Measurements from ENCODE around the gene LYVE1.

The LYVE1 gene

DNA sequence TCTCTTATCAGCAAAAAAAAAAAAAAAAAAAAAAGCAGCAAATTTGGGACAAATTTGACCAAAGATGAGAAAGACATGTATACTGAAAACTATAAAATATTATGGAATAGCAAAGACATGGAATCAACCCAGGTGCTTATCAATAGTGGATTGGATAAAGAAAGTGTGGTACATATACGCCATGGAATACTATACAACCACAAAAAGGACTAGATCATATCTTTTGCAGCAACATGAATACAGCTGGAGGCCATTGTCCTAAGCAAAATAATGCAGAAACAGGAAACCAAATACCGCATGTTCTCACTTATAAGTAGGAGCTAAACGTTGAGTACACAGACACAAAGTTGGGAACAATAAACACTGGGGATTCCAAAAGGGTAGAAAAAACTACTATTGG, 25.7 kb downstream of the LYVE1 start:
- TF ChIP-seq EZH2 (optimal IDR thresholded peaks at IDR 0.05; ENCODE audit: low read depth, low read length) (no peak), EZH2phosphoT487 (IDR thresholded peaks at IDR 0.05; ENCODE audit: low read length) (no peak), CTCF (IDR thresholded peaks at IDR 0.05; ENCODE audit: low read length) (no peak)
- H3K9me3 ChIP-seq (replicated peaks; ENCODE audit: insufficient read depth, low read length) = no peaks in the 10 kb centered on the region
- no peaks in the 10 kb centered on the region for H3K9me2 ChIP-seq (replicated peaks; ENCODE audit: insufficient read depth, low read length)
- DNase-seq = no peak
- H3K4me1 ChIP-seq (ENCODE audit: low read length) = peaks cover 10% of the 10 kb centered on the region
- H3K9ac ChIP-seq (ENCODE audit: low read length) = no peak overlapping the region
- no peak overlapping the region for H3K4me3 ChIP-seq (ENCODE audit: low read length)
- no peak overlapping the region for H3K27ac ChIP-seq (ENCODE audit: low read length)
- H3K36me3 ChIP-seq (replicated peaks; ENCODE audit: insufficient read depth, low read length) = no peaks in the 10 kb centered on the region
- H4K20me1 ChIP-seq (ENCODE audit: insufficient read depth, low read length) = no peaks in the 10 kb centered on the region
- 0 out of 2 replicates have a peak, but pooled peaks cover 6% of the 10 kb centered on the region for H3K79me2 ChIP-seq (ENCODE audit: low read length)
- H3K27me3 ChIP-seq (replicated peaks; ENCODE audit: insufficient read depth, low read length) = no peaks in the 10 kb centered on the region
- H2AFZ ChIP-seq (ENCODE audit: low read length) = no peak overlapping the region
- H3F3A ChIP-seq (ENCODE audit: insufficient read depth, low read length) = no peaks in the 10 kb centered on the region
- H3K4me2 ChIP-seq (ENCODE audit: low read depth, low read length) = no peak overlapping the region

DNA sequence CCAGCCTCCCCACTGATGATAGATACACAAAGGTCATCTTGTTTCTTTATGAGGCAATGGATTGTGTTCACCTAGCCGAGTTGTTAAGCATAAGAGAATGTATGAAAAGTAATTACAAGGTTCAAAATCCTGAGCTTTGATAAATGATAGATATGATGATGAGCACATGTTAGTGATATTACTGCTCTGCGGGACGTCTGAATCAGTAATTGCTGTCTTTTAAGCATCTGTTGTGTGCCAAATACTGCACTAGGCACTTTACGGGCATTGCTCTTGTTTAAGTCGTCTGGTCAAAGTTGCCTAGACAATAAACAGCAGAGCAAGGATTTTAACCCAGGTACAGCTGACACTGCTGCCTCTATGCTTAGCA, 26.9 kb downstream of the LYVE1 start:
- Histone ChIP-seq H3K27ac (ENCODE audit: low read length) (no peak overlapping the region; the same call in 1 of the 2 replicates), H3K79me2 (ENCODE audit: low read length) (0 out of 2 replicates have a peak, but pooled peaks cover 6% of the 10 kb centered on the region), H3K4me2 (ENCODE audit: low read depth, low read length) (peak overlapping the region; percentile 91), H4K20me1 (ENCODE audit: insufficient read depth, low read length) (no peaks in the 10 kb centered on the region), H3K4me3 (ENCODE audit: low read length) (peak overlapping the region; percentile 70), H3K27me3 (replicated peaks; ENCODE audit: insufficient read depth, low read length) (no peaks in the 10 kb centered on the region), H3K36me3 (replicated peaks; ENCODE audit: insufficient read depth, low read length) (no peaks in the 10 kb centered on the region), H3K9me2 (replicated peaks; ENCODE audit: insufficient read depth, low read length) (no peaks in the 10 kb centered on the region), H3K4me1 (ENCODE audit: low read length) (peaks cover 10% of the 10 kb centered on the region), H3K9ac (ENCODE audit: low read length) (peak overlapping the region; percentile 25; the same call in 1 of the 2 replicates), H3K9me3 (replicated peaks; ENCODE audit: insufficient read depth, low read length) (no peaks in the 10 kb centered on the region), H3F3A (ENCODE audit: insufficient read depth, low read length) (no peaks in the 10 kb centered on the region), H2AFZ (ENCODE audit: low read length) (peak overlapping the region; percentile 88)
- DNase-seq = no peak
- TF ChIP-seq EZH2phosphoT487 (IDR thresholded peaks at IDR 0.05; ENCODE audit: low read length) = no peak
- TF ChIP-seq CTCF (IDR thresholded peaks at IDR 0.05; ENCODE audit: low read length) = no peak
- TF ChIP-seq EZH2 (optimal IDR thresholded peaks at IDR 0.05; ENCODE audit: low read depth, low read length) = no peak

DNA sequence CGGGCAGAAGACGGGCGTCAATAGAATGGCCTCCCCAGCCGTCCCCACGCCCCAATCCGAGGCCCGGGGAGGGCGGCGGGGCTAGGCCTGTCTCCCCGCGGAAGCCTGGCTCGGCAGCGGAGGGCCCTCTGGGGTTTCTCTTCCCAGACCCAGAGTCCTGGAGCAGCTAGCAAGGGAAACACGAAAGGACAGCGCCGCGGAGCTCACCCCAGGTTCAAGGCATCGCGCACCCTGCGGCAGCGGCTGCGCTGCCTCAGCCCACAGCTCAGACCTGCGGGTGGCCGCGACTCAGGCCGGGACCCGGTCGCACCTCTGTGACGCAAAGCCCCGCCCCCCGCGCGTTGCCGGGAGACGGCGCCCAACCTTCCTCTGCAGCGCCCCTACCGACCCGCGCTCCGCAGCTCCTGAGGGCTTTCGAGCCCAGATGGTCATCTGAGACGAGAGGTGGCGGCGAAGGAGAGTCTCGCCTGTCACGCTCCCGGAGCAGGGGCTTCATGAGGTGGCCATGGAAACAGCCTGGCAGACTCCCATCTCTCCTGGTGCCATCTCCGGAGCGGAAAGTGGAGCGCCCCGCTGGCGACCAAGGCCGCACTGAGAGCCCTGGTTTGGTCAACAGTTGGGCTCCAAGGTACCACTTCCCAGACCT, 27.4 kb downstream of the LYVE1 start, which contains the start of gene RNF141:
Gene RNF141 (minus strand): TSS at position 273 of the 646 bp plus-strand sequence. CDS start 7,029 bp downstream, outside the sequence.
- Histone ChIP-seq H3K27me3 (replicated peaks; ENCODE audit: insufficient read depth, low read length) (no peaks in the 10 kb centered on the region), H4K20me1 (ENCODE audit: insufficient read depth, low read length) (no peaks in the 10 kb centered on the region), H3F3A (ENCODE audit: insufficient read depth, low read length) (no peaks in the 10 kb centered on the region), H3K4me1 (ENCODE audit: low read length) (peaks cover 10% of the 10 kb centered on the region), H3K27ac (ENCODE audit: low read length) (peak within 1 kb of the TSS; percentile 64; the same call in 1 of the 2 replicates), H2AFZ (ENCODE audit: low read length) (peak within 1 kb of the TSS; percentile 88), H3K9me2 (replicated peaks; ENCODE audit: insufficient read depth, low read length) (no peaks in the 10 kb centered on the region), H3K4me3 (ENCODE audit: low read length) (peak within 1 kb of the TSS; percentile 70), H3K9ac (ENCODE audit: low read length) (peak within 1 kb of the TSS; percentile 67; the same call in 1 of the 2 replicates), H3K9me3 (replicated peaks; ENCODE audit: insufficient read depth, low read length) (no peaks in the 10 kb centered on the region), H3K36me3 (replicated peaks; ENCODE audit: insufficient read depth, low read length) (no peaks in the 10 kb centered on the region), H3K79me2 (ENCODE audit: low read length) (0 out of 2 replicates have a peak, but pooled peaks cover 6% of the 10 kb centered on the region), H3K4me2 (ENCODE audit: low read depth, low read length) (peak within 1 kb of the TSS; percentile 91)
- TF ChIP-seq EZH2 (optimal IDR thresholded peaks at IDR 0.05; ENCODE audit: low read depth, low read length) (no peak), CTCF (IDR thresholded peaks at IDR 0.05; ENCODE audit: low read length) (peak; percentile 84)
- peak; percentile 96 for DNase-seq

All from MM.1S (cell line).